ENCODE measurements around the gene PTF1A.

PTF1A gene

GRCh38 chr10:23191764-23192711 lies at the start of gene PTF1A:
TSS of gene PTF1A (plus strand) at chr10:23192312. CDS start at chr10:23192531, 219 bp downstream.
- peak; percentile 1 to 61 (median 53) for DNase-seq

DNA sequence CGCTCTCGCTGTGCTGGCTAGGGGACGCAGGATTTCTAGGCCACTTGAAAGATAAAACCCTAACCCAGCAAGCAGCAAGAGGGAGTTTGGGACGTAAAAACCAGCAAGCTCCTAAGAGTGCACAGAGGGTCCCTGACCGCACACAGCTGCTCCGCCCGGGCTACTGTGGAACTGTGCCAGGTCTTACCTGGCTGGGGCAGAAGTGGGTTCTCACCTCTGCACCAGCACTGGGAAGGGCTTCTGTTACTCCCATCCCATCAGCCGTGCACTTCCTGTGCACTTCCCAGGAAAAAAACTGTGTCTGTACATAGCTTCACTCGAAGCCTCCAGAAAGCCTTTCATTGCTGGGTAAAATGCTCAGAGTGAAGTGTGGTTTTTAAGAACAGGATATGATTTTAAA lies 45.9 kb upstream of the PTF1A start:
- DNase-seq: no peak

DNA sequence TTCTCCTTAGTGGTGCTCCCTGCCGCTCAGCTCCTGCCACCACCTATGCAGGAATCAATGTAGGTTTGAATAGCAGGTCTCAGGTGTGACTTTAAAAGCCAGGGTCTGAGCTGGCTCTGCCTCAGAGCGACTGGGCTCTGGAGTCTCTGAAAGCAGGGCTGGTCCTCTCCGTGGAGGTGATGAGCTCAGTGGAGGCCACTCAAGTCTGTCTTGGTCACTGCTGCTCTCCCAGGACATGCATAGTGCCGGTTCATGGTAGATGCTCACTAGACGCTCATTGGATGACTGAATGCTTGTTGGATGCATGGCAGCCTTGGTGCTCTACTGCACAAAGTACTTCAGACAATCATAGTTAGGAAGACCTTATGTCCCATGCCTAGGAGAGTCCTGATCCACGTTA lies 45.1 kb upstream of the PTF1A start:
- no peak for DNase-seq

DNA sequence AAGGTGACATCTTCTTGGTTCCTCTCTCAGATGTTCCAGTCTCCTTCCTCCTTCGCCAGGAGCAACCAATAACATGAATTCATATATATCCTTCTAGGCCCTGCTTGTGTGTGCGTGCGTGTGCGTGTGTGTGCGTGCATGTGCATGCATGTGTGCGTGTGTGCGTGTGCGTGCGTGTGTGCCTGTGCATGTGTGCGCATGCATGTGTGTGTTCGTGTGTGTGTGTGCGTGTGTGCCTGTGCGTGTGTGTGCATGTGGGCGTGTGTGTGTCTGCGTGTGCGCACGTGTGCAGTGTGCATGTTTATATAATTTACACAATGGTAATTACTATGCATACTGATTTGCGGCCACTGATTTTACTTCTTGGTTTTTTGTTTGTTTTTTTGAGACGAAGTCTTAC lies 43.9 kb upstream of the PTF1A start:
- DNase-seq: no peak

GRCh38 chr10:23150091-23150490 lies 42.0 kb upstream of the PTF1A start:
- DNase-seq: no peak

GRCh38 chr10:23150610-23151009 lies 41.5 kb upstream of the PTF1A start:
- DNase-seq: no peak

GRCh38 chr10:23151071-23151470 lies 41.0 kb upstream of the PTF1A start:
- no peak for DNase-seq

DNA sequence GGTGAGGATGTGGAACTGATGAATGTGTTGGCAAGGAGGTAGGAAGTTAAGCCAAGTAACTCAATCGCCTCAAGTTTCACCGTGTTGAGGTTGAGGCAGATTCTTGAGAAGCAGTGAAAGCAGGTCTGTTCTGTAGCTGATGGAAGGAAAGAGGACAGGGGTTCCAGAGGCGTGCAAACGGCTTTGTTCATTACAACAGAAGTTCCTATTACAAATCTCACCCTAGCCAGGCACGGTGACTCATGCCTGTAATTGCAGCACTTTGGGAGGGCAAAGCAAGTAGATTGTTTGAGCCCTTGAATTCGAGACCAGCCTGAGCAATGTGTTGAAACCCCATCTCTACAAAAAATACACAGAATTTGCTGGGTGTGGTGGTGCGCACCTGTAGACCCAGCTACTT lies 36.9 kb upstream of the PTF1A start:
- no peak for DNase-seq

- no peak for DNase-seq
Measured at GRCh38 chr10:23156447-23157150, 35.5 kb upstream of the PTF1A start.

DNA sequence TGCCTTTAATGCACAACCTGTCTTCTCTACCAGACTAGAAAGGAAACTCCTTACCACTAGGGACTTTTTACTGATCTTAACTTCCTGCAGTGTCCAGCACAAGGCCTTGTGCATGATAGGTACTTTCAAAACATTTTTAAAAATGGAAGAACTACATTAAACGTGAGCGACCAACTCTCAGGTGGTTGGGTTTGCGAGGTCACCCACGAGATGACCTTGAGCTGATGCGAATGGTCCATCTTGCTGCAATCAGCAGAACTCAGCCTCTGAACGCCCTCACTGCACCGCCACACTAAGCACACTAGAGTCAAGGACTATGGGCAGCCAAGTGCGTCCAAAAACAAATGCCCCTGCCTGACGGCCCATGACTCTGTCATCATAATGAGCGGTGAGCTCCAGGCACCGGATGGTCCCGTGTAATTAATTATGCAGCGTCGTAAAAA lies 34.9 kb upstream of the PTF1A start:
- DNase-seq: no peak

- peak in 2 of 3 experiments; percentile 39 to 70 for DNase-seq
Measured at GRCh38 chr10:23157691-23158369, 34.3 kb upstream of the PTF1A start.

DNA sequence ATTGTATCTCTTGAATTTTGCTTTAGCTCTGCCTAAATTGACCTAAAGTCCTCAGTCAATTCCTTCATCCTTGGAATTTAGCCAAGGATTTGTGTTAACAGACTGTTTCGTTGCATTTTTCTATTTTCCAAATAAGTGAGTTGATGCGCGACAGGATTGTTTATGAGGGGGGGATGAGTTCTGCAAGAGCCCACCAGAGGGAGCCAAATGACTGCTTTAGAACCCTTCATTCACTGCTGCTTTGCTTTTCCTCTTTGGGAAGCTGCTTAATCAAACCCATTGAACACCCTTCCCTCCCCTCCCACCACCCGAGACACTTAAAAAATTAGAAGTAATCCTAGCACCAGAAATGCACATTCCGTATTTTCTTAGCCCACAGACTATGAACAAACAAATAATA lies 33.7 kb upstream of the PTF1A start:
- peak; percentile 27 to 75 (median 53) for DNase-seq

- DNase-seq: no peak
Measured at GRCh38 chr10:23171232-23171876, 20.8 kb upstream of the PTF1A start.

DNA sequence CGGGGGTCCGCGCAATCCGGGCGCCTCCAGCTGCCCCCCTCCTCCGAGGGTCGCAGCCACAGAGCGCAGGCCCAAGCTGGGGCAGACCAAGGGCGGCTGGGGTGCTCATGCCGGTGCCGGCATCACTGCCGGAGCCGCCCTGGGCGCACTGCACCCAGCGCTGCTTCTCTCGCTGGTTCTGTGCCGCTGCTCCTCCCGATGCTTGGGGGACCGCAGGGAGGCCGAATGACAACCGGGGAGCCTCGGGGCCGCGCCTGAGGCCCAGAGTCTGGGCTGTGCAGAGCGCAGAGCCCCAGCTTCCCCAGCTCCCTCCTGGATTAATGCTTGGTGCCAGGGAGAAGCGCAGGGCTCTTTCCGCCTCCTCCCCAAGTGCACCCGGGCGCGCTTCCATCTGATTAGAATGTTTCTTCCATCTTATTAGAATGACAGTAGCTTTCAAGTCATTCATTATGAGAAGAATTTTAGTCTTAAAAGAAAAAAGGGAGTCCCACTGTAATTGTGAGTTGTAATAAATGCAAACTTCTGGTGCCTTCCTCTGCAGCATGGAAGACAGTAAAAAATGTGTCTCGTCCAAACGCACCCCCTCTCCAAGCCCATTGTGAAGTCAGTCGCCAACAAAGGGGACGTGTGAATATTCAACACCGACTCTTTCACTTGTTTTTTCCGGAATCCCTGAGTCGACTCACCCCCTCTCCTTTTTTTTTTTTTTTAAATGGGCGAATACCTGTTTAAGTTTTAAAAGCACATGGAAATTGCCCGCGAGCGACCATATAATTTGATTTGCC lies 19.5 kb upstream of the PTF1A start:
- DNase-seq: peak in 2 of 3 experiments; percentile 26 to 38

DNA sequence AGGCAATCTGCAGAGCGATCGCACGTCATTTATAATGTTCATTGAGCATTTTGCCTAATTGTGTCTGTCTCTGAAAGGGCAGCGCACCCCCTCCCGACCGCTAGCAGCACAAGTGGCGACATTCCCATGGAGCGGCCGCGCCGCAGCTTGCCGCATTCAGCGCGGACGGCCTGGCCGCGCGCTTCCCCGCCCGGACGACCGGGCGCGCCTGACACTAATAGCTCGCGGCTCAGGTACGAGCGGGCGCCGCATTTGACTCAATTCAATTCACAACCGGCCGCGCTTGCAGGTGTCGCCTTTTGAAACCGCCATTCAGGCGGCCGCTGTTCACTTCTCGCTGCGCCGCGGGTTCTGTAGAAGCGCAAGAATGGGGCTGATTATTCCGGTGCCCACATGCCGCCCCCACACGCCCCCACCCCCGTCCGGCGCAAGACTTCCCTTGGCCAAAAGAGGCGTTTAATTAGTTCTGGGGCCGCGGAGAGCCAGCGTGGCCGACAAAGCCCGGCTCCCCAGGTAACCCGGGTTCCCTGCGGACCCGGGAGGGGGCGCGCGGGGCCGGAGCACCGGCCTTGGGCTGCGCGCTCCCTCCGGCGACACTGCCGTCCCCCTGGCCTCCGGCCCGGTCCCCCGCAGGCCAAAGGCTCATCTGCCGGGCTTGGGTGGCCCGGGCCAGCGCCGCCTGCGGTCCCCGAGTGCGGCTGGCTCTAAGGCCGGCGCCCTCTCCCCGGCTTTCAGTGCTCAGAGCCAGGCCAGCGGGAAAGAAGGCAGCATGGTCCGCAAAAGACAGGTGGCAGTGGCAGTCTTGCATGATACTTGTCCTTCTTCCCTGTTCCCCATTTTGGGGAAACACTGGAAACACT lies 18.7 kb upstream of the PTF1A start:
- peak; percentile 19 to 67 (median 59) for DNase-seq

DNA sequence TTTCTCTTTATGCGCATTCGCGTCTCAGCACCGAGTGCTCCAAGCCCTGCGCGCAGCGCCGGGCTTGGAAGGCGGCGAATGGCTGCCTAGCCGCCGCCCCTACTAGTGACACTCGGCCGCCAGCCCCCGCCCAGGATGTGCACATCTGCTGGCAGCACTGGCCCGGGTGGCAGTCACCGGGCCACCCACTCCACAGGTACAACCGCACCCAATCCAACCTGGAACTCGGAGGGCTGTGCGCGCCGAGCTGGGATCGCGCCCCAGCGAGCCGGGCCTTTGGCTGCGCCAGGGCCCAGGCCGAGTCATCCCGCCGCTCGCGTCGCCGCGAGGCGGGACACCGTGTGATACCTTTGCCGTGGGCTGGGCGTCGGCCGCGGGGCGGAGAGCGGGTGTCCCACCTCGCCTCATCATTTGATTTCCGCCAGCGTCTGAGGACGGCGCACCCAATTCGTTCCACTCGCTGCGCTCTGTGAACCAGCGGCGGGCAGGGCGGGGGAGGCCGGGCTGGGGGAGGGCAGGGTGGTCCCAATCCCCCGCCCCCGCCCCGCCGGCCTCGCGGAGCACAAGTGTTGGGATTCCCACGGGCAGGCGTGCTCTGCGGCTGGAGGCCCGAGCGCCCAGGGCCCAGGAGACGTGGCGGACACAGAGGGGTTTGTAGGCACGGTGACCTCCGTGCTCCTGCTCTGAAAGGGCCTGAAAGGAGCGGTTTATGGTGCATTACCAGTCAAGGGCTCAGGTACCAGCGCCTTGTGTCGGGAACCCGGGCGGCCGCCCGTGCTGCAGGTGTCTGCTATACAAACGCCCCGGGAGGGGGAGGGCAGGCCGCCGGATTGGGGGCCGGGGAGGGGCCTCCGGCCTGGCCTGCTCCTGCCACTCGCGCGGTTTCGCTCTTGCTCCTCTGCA lies 17.8 kb upstream of the PTF1A start:
- DNase-seq: peak in 1 of 3 experiments; percentile 33

DNA sequence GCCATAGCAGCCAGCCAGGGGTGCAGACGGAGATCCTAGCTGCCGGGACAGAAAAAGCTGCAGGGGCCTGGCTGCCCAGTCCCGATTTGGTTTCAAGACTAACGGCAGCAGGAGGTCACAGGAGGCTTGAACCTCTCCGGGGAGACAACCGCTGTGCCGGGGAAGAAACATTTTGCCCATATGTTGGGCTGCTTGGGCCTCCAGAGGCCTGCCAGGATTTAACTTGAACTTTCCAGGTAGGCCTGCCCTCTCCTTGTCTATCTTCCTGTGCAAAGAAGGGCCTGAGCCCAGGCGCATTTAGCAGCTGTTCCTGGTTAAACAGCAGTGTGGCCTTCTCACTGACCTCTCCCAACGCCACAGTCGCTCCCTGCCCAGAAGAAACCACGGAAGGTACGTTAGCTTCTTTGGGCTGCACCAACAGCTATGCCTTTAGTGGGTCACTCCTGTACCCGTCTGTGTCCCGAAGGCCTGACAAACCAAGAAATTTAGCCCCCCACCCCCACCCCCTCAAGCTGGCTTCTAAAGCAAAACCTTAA lies 17.1 kb upstream of the PTF1A start:
- DNase-seq: no peak

GRCh38 chr10:23186178-23186577 lies 5.9 kb upstream of the PTF1A start:
- no peak for DNase-seq

DNA sequence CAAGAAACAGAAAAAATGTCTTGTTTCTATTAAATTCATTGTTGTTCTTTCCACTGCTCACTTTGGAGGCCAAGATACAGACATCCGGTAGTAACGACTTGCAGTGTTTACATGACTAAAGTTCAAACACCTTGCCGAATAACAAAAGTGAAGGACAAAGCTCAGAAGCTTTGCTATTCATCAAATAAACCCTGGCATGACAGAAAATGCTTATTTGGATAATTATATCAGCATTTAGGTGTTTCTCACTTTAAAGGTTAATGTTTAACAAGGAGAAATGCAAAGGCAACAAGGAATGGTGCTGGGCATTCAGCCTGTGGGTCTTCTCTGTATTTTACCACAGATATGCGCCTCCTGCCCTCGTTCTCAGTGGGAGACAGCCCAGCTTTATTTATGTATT lies 5.4 kb upstream of the PTF1A start:
- DNase-seq: no peak

DNA sequence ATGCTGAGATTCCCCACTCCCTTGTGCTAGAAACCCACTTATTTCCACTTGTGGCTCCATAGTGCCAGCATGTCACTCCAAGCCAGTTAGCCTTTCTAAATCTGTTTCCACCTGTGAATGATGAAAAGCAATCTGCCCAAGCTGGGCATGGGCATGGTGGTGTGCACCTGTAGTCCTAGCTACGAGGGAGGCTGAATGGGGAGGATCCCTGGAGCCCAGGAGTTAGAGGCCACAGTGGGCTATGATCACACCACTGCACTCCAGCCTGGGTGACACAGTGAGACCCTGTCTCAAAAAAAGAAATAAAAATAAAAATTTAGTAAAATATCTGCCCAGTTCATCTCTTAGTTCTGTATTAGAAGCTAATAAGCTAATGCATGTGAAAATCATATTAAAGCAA lies 5.0 kb upstream of the PTF1A start:
- no peak for DNase-seq
